Erythroblast (primary cell): ENCODE data around the gene MTHFR.

Experiments used
- GATA1 ChIP-seq: IDR thresholded peaks from 2 replicates; pipeline ENCODE4 v1.6.1; 2011; ENCODE audit warnings: low read depth, mild to moderate bottlenecking, control low read depth, low read length, moderate library complexity
- POLR2A ChIP-seq: IDR thresholded peaks from 2 replicates; pipeline ENCODE4 v1.6.1; 2011; ENCODE audit warnings: mild to moderate bottlenecking, low read length

- TF ChIP-seq POLR2A (peak; percentile 93), GATA1 (no peak)
Observed at GRCh38 chr1:11802973-11803885, 2.5 kb downstream of the MTHFR start.
